ENCODE measurements around the gene NPW. TPM values are rescaled to one million over a fixed set of nuclear protein-coding genes. Genes with fewer than 3 reads are reported as not detected.

The NPW gene
- total and polyA plus RNA-seq, 8 donors, result 0.55 to 12.4 (median 2.0) TPM; not detected in 4

DNA sequence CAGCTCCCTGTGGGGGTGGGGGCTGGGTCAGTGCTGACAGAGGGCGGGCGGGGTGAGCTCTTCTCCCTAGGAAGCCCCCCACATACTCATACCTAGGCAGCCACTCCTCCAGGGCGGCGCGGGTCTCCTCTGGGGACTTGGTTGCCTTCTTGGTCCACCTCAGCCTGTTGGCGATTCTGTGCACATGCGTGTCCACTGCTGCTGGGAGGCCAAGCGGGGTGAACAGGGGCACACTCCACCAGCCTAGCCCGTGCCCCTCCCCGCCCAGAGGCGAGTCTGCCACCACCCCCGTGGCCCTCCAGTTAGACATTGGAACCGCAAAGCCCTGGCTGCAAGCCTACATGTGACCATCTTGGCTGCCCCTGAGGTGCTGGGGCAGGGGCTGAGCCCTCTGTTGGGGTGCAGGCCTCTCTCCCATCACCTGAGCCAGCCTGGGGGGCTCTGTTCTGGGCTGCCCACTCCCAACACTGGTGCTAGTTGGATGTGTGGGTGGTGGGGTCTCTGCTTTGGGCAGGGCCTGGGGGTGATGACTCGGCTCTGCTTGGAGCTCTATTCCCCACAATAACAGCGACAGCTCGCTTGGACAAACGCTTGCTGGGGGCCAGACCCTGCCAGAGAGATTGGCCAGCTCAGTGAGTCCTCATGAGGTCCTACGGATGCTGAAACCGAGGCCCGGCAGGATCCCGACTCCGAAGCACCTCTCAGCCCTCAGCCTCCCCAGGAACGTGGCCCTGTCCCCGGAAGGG lies 20.6 kb downstream of the NPW start:
- peaks cover 11 to 25% (median 19%) of the 10 kb centered on the region in 4 donors for H3K36me3 ChIP-seq
- peak overlapping the region; percentile 83 to 95 (median 88) for H3K27ac ChIP-seq
- H3K4me3 ChIP-seq, result peak overlapping the region in 1 of 4 donors; percentile 29
- 59 to 75% (median 65%) methylated on average over 10 to 24 of the region's 24 CpGs for WGBS, 5 donors
- intact Hi-C loops (cut with DNase I; ENCODE audit: low total_unique reads), result no loop called here
- peak in 1 of 2 donors; percentile 48 for DNase-seq
- no peaks in the 10 kb centered on the region for H3K27me3 ChIP-seq
- H3K4me1 ChIP-seq, result peaks cover 77 to 100% (median 97%) of the 10 kb centered on the region in 4 donors
- no peaks in the 10 kb centered on the region for H3K9me3 ChIP-seq
- TF ChIP-seq CTCF (IDR thresholded peaks at IDR 0.05), result no peak
- no peak for TF ChIP-seq POLR2A (IDR thresholded peaks at IDR 0.05)
- TF ChIP-seq POLR2AphosphoS5 (IDR thresholded peaks at IDR 0.05), result no peak
- TF ChIP-seq EP300 (IDR thresholded peaks at IDR 0.05), result no peak

DNA sequence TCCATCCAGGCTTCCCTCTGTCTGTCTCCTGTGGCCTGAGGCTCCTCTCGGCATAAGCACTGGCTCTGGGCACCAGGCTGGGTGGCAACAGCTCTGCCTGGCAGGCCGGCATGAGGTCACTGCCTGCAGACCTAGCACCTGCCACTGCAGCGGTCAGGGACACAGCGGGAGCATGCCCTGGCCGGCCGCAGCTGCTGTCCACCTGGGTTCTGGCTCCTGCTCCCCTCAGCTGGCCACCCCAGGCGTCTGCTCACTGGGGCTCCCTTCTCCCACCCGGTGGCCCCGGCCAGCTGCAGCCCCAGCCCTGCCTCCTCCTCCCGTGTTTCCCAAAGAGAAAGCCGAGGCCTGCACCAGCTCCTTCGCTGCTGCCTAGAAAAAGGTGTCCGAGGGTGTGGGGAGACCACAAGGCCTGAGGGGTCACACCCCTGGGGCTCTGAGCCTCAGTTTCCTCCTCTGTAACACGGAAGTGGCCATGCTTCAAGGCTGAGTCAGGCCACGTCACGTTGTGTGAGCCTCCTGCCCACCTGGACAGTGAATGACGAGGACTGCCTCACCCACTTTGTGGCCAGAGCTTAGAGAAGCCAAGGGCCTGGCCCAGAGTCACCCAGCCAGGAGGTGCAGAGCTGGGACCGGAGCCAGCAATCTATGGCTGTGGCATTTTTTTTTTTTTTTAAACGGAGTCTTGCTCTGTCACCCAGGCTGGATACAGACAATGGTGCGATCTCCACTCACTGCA lies 21.4 kb downstream of the NPW start:
- intact Hi-C loops (cut with DNase I; ENCODE audit: low total_unique reads), result no loop called here
- peak; percentile 51 to 88 for DNase-seq
- WGBS, 5 donors, result 40 to 66% (median 48%) methylated on average over 12 to 20 of the region's 20 CpGs
- Histone ChIP-seq H3K27me3 (no peaks in the 10 kb centered on the region), H3K4me3 (no peak overlapping the region), H3K4me1 (peaks cover 70 to 98% (median 93%) of the 10 kb centered on the region in 4 donors), H3K9me3 (no peaks in the 10 kb centered on the region), H3K36me3 (peaks cover 11 to 25% (median 19%) of the 10 kb centered on the region in 4 donors), H3K27ac (peak overlapping the region; percentile 83 to 95 (median 88))
- TF ChIP-seq POLR2AphosphoS5 (IDR thresholded peaks at IDR 0.05) (peak in 2 of 3 donors; percentile 30 to 49), EP300 (IDR thresholded peaks at IDR 0.05) (no peak)

- peak in 2 of 3 donors; percentile 45 to 62 for TF ChIP-seq POLR2AphosphoS5 (IDR thresholded peaks at IDR 0.05)
- TF ChIP-seq EP300 (IDR thresholded peaks at IDR 0.05), result no peak
- Histone ChIP-seq H3K27ac (peak overlapping the region; percentile 83 to 95 (median 88)), H3K36me3 (peaks cover 4 to 20% (median 11%) of the 10 kb centered on the region in 4 donors), H3K9me3 (no peaks in the 10 kb centered on the region), H3K4me3 (no peak overlapping the region), H3K27me3 (no peaks in the 10 kb centered on the region), H3K4me1 (peaks cover 69 to 98% (median 93%) of the 10 kb centered on the region in 4 donors)
- DNase-seq, result peak; percentile 57 to 82
- intact Hi-C loops (cut with DNase I; ENCODE audit: low total_unique reads), result no loop called here
- 48 to 59% (median 51%) methylated on average over 16 to 22 of the region's 22 CpGs for WGBS, 5 donors
Observed at GRCh38 chr16:2042171-2042985, 22.8 kb downstream of the NPW start.

- Histone ChIP-seq H3K4me1 (peaks cover 69 to 92% (median 87%) of the 10 kb centered on the region in 4 donors), H3K27ac (peak overlapping the region; percentile 26 to 95 (median 88)), H3K27me3 (no peaks in the 10 kb centered on the region), H3K36me3 (peaks cover 0 to 14% (median 4%) of the 10 kb centered on the region in 4 donors), H3K9me3 (no peaks in the 10 kb centered on the region), H3K4me3 (no peak overlapping the region)
- intact Hi-C loops (cut with DNase I; ENCODE audit: low total_unique reads), result no loop called here
- no peak for DNase-seq
- TF ChIP-seq POLR2A (IDR thresholded peaks at IDR 0.05) (no peak), CTCF (IDR thresholded peaks at IDR 0.05) (no peak), POLR2AphosphoS5 (IDR thresholded peaks at IDR 0.05) (no peak), EP300 (IDR thresholded peaks at IDR 0.05) (no peak)
- 72 to 84% (median 75%) methylated on average over 5 to 11 of the region's 11 CpGs for WGBS, 5 donors
Observed at GRCh38 chr16:2042986-2043666, 23.5 kb downstream of the NPW start.

Measured in stomach (tissue), 9 donors.